Measurements from ENCODE around the gene AKAP13.
"Not testable (repeated sequence)": the region's sequence is repeated elsewhere in the genome, so short reads cannot be mapped to it uniquely, and the experiment has no call there.

AKAP13 gene

GRCh38 chr15:85484923-85485322, 104.5 kb downstream of the AKAP13 start:
- DNase-seq, result not testable (repeated sequence)

- peak; percentile 47 for DNase-seq
Measured at GRCh38 chr15:85485956-85486567, 105.7 kb downstream of the AKAP13 start.

GRCh38 chr15:85487796-85488195, 107.4 kb downstream of the AKAP13 start:
- DNase-seq, result not testable (repeated sequence)

GRCh38 chr15:85488997-85489396, 108.6 kb downstream of the AKAP13 start:
- no peak for DNase-seq

GRCh38 chr15:85489773-85490493, 109.5 kb downstream of the AKAP13 start:
- DNase-seq, result no peak

GRCh38 chr15:85490856-85491255, 110.5 kb downstream of the AKAP13 start:
- no peak for DNase-seq

GRCh38 chr15:85491691-85492090, 111.3 kb downstream of the AKAP13 start:
- DNase-seq, result no peak

GRCh38 chr15:85492406-85492805, 112.0 kb downstream of the AKAP13 start:
- no peak for DNase-seq

GRCh38 chr15:85493260-85493659, 112.9 kb downstream of the AKAP13 start:
- DNase-seq, result no peak

- DNase-seq, result no peak
Measured at GRCh38 chr15:85494048-85494777, 113.8 kb downstream of the AKAP13 start.

- DNase-seq, result no peak
Measured at GRCh38 chr15:85495096-85495495, 114.7 kb downstream of the AKAP13 start.

- DNase-seq, result no peak
Measured at GRCh38 chr15:85495544-85495943, 115.1 kb downstream of the AKAP13 start.

- DNase-seq, result no peak
Measured at GRCh38 chr15:85496151-85496550, 115.7 kb downstream of the AKAP13 start.

GRCh38 chr15:85496551-85497171, 116.3 kb downstream of the AKAP13 start:
- DNase-seq, result no peak

- DNase-seq, result peak; percentile 4
Measured at GRCh38 chr15:85497172-85497569, 116.8 kb downstream of the AKAP13 start.

- DNase-seq, result no peak
Measured at GRCh38 chr15:85498471-85498870, 118.1 kb downstream of the AKAP13 start.

- no peak for DNase-seq
Measured at GRCh38 chr15:85499371-85499887, 119.0 kb downstream of the AKAP13 start.

GRCh38 chr15:85500060-85500708, 119.8 kb downstream of the AKAP13 start:
- DNase-seq, result no peak

- no peak for DNase-seq
Measured at GRCh38 chr15:85500729-85501128, 120.3 kb downstream of the AKAP13 start.

- no peak for DNase-seq
Measured at GRCh38 chr15:85501574-85501973, 121.2 kb downstream of the AKAP13 start.

GRCh38 chr15:85503151-85503799, 122.9 kb downstream of the AKAP13 start:
- no peak for DNase-seq
